HepG2 (cell line): Measurements from ENCODE around the gene MAP2K5. TPM values are rescaled to one million over a fixed set of nuclear protein-coding genes. Genes with fewer than 3 reads are reported as not detected.

Source experiments
- ATAC-seq: fragments of 200-7000 bp; cut with Tn5 transposase; 3 replicates; pipeline ENCODE4 v1.9.1; 2020; ENCODE audit warnings: mild to moderate bottlenecking, moderate library complexity
- BruUV-seq: library from RNA; stranded (reverse); fragments of 400-500 nt; replicated peaks from 2 replicates; lab custom pipeline; 2021; lab: Mats Ljungman, UMichigan
- CTCF ChIA-PET: fragments of 300-600 bp; formaldehyde crosslinking; extraction: SDS; loops from one replicate; lab custom pipeline; 2021; ENCODE audit warnings: low total read pairs, inconsistent platforms, low intra/inter-chr PET ratio; lab: Yijun Ruan, JAX
- POLR2A ChIA-PET: fragments of 350-600 bp; sonication (Branson Sonifier 250); formaldehyde crosslinking; loops from one replicate; lab custom pipeline; 2020; ENCODE audit warnings: antibody characterized with exemption, inconsistent platforms; lab: Yijun Ruan, JAX
- DNase-seq: peaks from one replicate; pipeline ENCODE4 v3.0.0-alpha.2; 2015; ENCODE audit warnings: low spot score
- FAIRE-seq: peaks from 3 replicates; lab custom pipeline; 2011; peaks lifted over from hg19 to GRCh38; lab: Jason Lieb, UNC
- H2AFZ ChIP-seq: one replicate; pipeline ENCODE4 v1.6.1; 2011; ENCODE audit warnings: low read length, inconsistent platforms
- H3K27ac ChIP-seq: fragments of 300-600 bp; 3 replicates; pipeline ENCODE4 v1.8.0; 2011; ENCODE audit warnings: mixed run types, mild to moderate bottlenecking, mixed read lengths, low read length, inconsistent platforms; ENCODE audit not compliant: insufficient read depth; ENCODE audit errors: extremely low read length
- H3K27me3 ChIP-seq, 2 experiments: fragments of 200-600 bp in 1 of 2; 2 replicates in 1 of 2; 3 replicates in 1 of 2; pipeline versions ENCODE4 v1.6.0 to v1.8.0; 2011; ENCODE audit warnings: low read length in 2 of 2, mild to moderate bottlenecking in 2 of 2, moderate library complexity in 2 of 2, inconsistent platforms in 1 of 2; ENCODE audit not compliant: insufficient read depth in 2 of 2, control insufficient read depth in 1 of 2
- H3K36me3 ChIP-seq, 2 experiments: fragments of 200-600 bp in 1 of 2; replicated peaks in 1 of 2; 2 replicates in 1 of 2; 3 replicates in 1 of 2; pipeline versions ENCODE4 v1.5.1 to v1.8.0; 2011; ENCODE audit warnings: low read length in 2 of 2, inconsistent platforms in 1 of 2; ENCODE audit not compliant: insufficient read depth in 2 of 2, control insufficient read depth in 1 of 2
- H3K4me1 ChIP-seq: 2 replicates; pipeline ENCODE4 v1.5.1; 2012; ENCODE audit warnings: low read length, inconsistent platforms; ENCODE audit not compliant: insufficient read depth
- H3K4me2 ChIP-seq: 2 replicates; pipeline ENCODE4 v1.6.0; 2011; ENCODE audit warnings: low read depth, low read length, inconsistent platforms
- H3K4me3 ChIP-seq, 3 experiments: fragments of 200-600 bp in 1 of 3; sonication (generic), shearing (Covaris generic) in 1 of 3; replicated peaks in 1 of 3; 2 replicates each; pipeline ENCODE4 v1.5.1; 2011 to 2016; ENCODE audit warnings: low read length in 3 of 3, inconsistent platforms in 2 of 3, low read depth in 2 of 3, mild to moderate bottlenecking in 2 of 3, control low read depth in 1 of 3, mixed read lengths in 1 of 3; ENCODE audit not compliant: insufficient read depth in 1 of 3
- H3K79me2 ChIP-seq: one replicate; pipeline ENCODE4 v1.6.1; 2011; ENCODE audit warnings: low read length, inconsistent platforms; ENCODE audit not compliant: insufficient read depth
- H3K9ac ChIP-seq: 2 replicates; pipeline ENCODE4 v1.6.0; 2011; ENCODE audit warnings: mild to moderate bottlenecking, low read depth, low read length, inconsistent platforms; ENCODE audit not compliant: insufficient read depth
- H3K9me3 ChIP-seq: 2 replicates; pipeline ENCODE4 v1.5.1; 2012; ENCODE audit warnings: mild to moderate bottlenecking, low read length
- H4K20me1 ChIP-seq: 2 replicates; pipeline ENCODE4 v1.6.0; 2011; ENCODE audit warnings: inconsistent platforms, mild to moderate bottlenecking, low read length, moderate library complexity; ENCODE audit not compliant: insufficient read depth
- AHDC1 ChIP-seq: sonication (generic); formaldehyde crosslinking; IDR thresholded peaks from 2 replicates; pipeline ENCODE4 v1.5.1; 2020; ENCODE audit warnings: mild to moderate bottlenecking, missing genetic modification reagents, borderline replicate concordance
- MED13 ChIP-seq: sonication (generic); formaldehyde crosslinking; IDR thresholded peaks from 2 replicates; pipeline ENCODE4 v1.5.0; 2020; ENCODE audit warnings: missing genetic modification reagents
- NONO ChIP-seq, 2 experiments: fragments of 450-650 bp in 1 of 2; sonication (generic) in 1 of 2; formaldehyde crosslinking in 1 of 2; IDR thresholded peaks in 1 of 2; conservative IDR thresholded peaks in 1 of 2; 2 replicates each; pipeline versions ENCODE4 v1.6.1 to v1.8.0; 2017 to 2022; ENCODE audit warnings: mild to moderate bottlenecking in 1 of 2, missing genetic modification reagents in 1 of 2, moderate library complexity in 1 of 2
- TFE3 ChIP-seq: IDR thresholded peaks from 2 replicates; pipeline ENCODE4 v1.6.1; 2016
- U2AF2 ChIP-seq: fragments of 200-400 bp; formaldehyde crosslinking; IDR thresholded peaks from 2 replicates; pipeline ENCODE4 v1.6.1; 2017; ENCODE audit warnings: low read depth, mild to moderate bottlenecking, low read length
- ZNF552 ChIP-seq: sonication (generic); formaldehyde crosslinking; IDR thresholded peaks from 2 replicates; pipeline ENCODE4 v1.9.0; 2022; ENCODE audit warnings: missing genetic modification reagents, mild to moderate bottlenecking, borderline replicate concordance
- ZNF691 ChIP-seq: sonication (generic); formaldehyde crosslinking; IDR thresholded peaks from 2 replicates; pipeline ENCODE4 v1.4.0; 2020; ENCODE audit warnings: missing genetic modification reagents, low read depth, mild to moderate bottlenecking, borderline replicate concordance
- WGBS: methylation state at CpG from one replicate; pipeline ENCODE4 v1.1.6; 2017; ENCODE audit warnings: low lambda C conversion rate; 5-methylcytosine and 5-hydroxymethylcytosine counted together
- in situ Hi-C: cut with HindIII; loops from 2 replicates; pipeline ENCODE4 v1.10.0; 2017; ENCODE audit warnings: low pct_unique_long_range_greater_than_20kb; ENCODE audit not compliant: extremely low pct_ligation_motif_present
- intact Hi-C: fragments of 100-400 bp; cut with micrococcal nuclease; formaldehyde crosslinking; loops from one replicate; pipeline ENCODE4 v1.10.0; 2022; ENCODE audit not compliant: unreplicated experiment
- polyA plus RNA-seq, 8 experiments: library from polyadenylated mRNA; depleted of rRNA in 3 of 8; stranded (reverse) in 7 of 8; unstranded in 1 of 8; fragments of >200 nt; fragmentation: Illumina TruSeq in 4 of 8; extraction: Trizol in 4 of 8; gene quantifications; 2 replicates each; pipeline versions ENCODE4 v1.2.1 to v1.2.3, GENCODE V29; 2011 to 2016; ENCODE audit warnings: low read depth in 4 of 8, missing spikeins in 1 of 8, mixed read lengths in 1 of 8; ENCODE audit not compliant: insufficient read depth in 1 of 8
- total RNA-seq, 5 experiments: library from RNA; depleted of rRNA; stranded (reverse); fragments of >200 nt; fragmentation: Illumina TruSeq; extraction: Trizol; gene quantifications; 2 replicates each; pipeline ENCODE4 v1.2.3, GENCODE V29; 2016; ENCODE audit warnings: low read depth in 1 of 5
- TF ChIP-seq, protein P1 (sequence below): sonication (generic); formaldehyde crosslinking; IDR thresholded peaks from 2 replicates; pipeline ENCODE4 v1.8.0; 2022; ENCODE audit warnings: missing genetic modification reagents, mild to moderate bottlenecking, inconsistent platforms, borderline replicate concordance
- TF ChIP-seq, protein P2 (sequence below): sonication (generic); formaldehyde crosslinking; IDR thresholded peaks from 2 replicates; pipeline ENCODE4 v1.4.0; 2020; ENCODE audit warnings: missing genetic modification reagents

MAP2K5 gene
- total and polyA plus RNA-seq, 2 of the 13 experiments (the other 11 are each of a cell fraction or from before 2014, with no cell fraction given), result 4.0 to 4.3 TPM

DNA sequence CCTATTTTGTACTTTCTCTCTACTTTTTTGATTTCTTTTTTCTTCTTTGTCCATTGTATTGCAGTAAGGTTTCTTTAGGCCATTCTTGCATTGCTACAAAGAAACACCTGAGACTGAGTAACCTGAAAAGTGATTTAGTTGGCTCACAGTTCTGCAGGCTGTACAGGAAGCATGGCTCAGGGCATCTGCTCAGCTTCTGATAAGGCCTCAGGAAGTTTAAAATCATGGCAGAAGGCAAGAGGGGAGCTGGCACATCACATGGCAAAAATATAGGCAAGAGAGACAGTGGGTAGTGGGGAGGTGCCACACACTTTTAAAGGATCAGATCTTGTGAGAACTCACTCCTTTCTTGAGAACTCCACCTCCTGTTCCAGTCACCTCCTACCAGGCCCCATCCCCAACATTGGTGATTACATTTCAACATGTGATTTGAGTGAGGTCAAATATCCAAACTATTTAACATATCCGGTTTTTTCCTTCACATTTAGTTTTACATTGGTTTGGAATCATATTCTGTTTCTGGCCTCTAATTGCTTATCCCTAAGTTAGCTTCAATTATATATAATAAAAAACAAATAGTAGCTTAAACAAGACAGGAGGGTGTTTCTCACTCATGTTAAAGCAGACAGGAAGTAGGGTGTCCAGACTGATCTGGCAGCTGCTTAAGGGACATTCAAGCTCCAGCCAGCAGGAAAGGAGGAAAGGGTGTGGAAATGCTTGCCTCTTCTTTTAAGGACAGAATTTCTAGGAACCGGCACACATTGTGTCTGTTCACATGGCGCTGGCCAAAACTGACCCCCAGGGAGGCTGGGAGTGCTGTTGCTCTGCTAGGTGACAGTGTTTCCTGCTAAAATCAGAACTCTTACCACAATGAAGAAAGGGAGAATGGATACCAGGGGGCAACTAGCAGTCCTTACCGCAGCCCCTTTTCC lies 254.0 kb downstream of the MAP2K5 start (continued):
- TF ChIP-seq, protein P1, sequence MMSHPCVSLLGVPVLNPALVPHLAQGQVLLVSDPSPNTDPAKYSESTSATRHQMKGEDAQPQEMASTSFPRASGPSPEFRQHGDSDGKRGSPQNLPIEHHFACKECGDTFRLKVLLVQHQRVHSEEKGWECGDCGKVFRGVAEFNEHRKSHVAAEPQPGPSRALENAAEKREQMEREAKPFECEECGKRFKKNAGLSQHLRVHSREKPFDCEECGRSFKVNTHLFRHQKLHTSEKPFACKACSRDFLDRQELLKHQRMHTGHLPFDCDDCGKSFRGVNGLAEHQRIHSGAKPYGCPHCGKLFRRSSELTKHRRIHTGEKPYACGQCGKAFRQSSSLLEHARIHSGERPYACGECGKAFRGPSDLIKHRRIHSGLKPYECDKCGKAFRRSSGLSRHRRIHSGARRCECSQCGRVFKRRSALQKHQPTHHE, result no peak
- no peak for TF ChIP-seq MED13 (CRISPR knock-in tag)

GRCh38 chr15:67799801-67800205 lies 257.3 kb downstream of the MAP2K5 start:
- H3K27me3 ChIP-seq, result no peaks in the 10 kb centered on the region
- in situ Hi-C loops, result no loop called here
- ChIA-PET CTCF (no interaction called here), POLR2A (no interaction called here)
- no peak overlapping the region for H3K4me3 ChIP-seq
- whole genome bisulfite sequencing, result 98% methylated on average over 6 of the region's 6 CpGs
- FAIRE-seq, result no peak
- no TSS peak for BruUV-seq
- TF ChIP-seq ZNF691, result no peak
- no peak for TF ChIP-seq U2AF2
- no peak for TF ChIP-seq NONO (IDR thresholded peaks at IDR 0.05)
- no peak for TF ChIP-seq NONO (CRISPR knock-in tag; conservative IDR thresholded peaks at IDR 0.05)
- TF ChIP-seq AHDC1, result no peak
- TF ChIP-seq, protein P2, sequence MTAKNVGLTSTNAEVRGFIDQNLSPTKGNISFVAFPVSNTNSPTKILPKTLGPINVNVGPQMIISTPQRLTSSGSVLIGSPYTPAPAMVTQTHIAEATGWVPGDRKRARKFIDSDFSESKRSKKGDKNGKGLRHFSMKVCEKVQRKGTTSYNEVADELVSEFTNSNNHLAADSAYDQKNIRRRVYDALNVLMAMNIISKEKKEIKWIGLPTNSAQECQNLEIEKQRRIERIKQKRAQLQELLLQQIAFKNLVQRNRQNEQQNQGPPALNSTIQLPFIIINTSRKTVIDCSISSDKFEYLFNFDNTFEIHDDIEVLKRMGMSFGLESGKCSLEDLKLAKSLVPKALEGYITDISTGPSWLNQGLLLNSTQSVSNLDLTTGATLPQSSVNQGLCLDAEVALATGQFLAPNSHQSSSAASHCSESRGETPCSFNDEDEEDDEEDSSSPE, result no peak
- TF ChIP-seq ZNF552 (CRISPR knock-in tag), result no peak
- no peak for TF ChIP-seq TFE3
- no peaks in the 10 kb centered on the region for H3K79me2 ChIP-seq
- ATAC-seq, result no peak
- no peaks in the 10 kb centered on the region for H3K36me3 ChIP-seq
- H4K20me1 ChIP-seq, result no peaks in the 10 kb centered on the region
- no peak overlapping the region for H2AFZ ChIP-seq
- H3K9ac ChIP-seq, result no peak overlapping the region
- H3K9me3 ChIP-seq, result no peaks in the 10 kb centered on the region
- H3K4me1 ChIP-seq, result peaks cover 8% of the 10 kb centered on the region
- DNase-seq, result no peak
- no peak overlapping the region for H3K4me2 ChIP-seq
- H3K27ac ChIP-seq, result no peak overlapping the region
- intact Hi-C loops, result no loop called here
